Measurements from ENCODE around the gene CFAP61. TPM values are rescaled to one million over a fixed set of nuclear protein-coding genes. Genes with fewer than 3 reads are reported as not detected.

Gene CFAP61
- total and polyA plus RNA-seq, 2 donors = 0.23 to 0.24 TPM

DNA sequence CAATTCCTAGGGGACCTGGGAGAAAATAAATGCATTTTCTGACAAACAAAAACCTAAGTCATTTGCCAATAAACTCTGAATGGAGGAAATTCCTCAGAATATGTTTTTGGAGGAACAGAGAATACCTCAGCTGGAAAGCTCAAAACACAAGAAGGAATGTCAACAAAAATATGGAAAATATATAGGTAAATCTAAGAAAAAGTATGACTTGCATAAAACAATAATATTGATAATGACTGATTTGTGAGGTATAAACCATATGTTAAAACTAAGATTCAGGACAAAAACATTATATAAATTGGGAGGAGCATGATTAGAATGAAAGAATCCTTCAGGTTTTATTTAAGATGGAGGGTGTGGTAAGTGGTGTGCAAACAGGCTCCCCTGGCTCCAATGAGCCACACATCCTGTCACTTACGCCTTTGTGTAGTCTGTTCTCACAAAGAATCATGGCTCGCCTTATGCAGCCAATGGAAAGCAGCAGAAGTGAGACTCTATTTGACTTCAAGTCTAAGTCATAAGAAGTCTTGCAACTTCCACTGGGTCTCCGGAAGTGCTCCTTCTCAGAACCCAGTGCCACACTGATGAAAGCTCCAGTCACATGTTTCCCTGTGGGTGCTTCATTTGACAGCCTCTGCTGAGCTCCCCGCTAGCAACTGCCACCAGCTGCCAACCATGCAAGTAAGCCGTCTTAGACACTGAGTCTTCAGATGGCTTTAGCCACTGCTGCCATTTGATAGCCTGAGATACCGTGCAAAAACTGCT lies 8.1 kb downstream of the CFAP61 start:
- H3K4me3 ChIP-seq (ENCODE audit: low read length in 2 of 2) = no peak overlapping the region
- no peaks in the 10 kb centered on the region for H3K27me3 ChIP-seq (ENCODE audit: control insufficient read depth in 2 of 2, insufficient read depth in 1 of 2, low read length in 1 of 2)
- H3K36me3 ChIP-seq (ENCODE audit: control insufficient read depth in 2 of 2, insufficient read depth in 2 of 2, low read length in 1 of 2) = no peaks in the 10 kb centered on the region
- H3K9me3 ChIP-seq (ENCODE audit: control insufficient read depth in 2 of 2, insufficient read depth in 1 of 2, low read length in 1 of 2) = no peaks in the 10 kb centered on the region
- H3K27ac ChIP-seq (ENCODE audit: low read depth in 1 of 2, low read length in 1 of 2) = no peak overlapping the region
- no peaks in the 10 kb centered on the region for H3K4me1 ChIP-seq (ENCODE audit: control insufficient read depth in 2 of 2, insufficient read depth in 2 of 2, low read length in 2 of 2)
- DNase-seq (ENCODE audit: low read depth in 6 of 9, low spot score in 9 of 9) = peak in 1 of 9 donors; percentile 21
- 92% methylated on average over 6 of the region's 6 CpGs for WGBS

DNA sequence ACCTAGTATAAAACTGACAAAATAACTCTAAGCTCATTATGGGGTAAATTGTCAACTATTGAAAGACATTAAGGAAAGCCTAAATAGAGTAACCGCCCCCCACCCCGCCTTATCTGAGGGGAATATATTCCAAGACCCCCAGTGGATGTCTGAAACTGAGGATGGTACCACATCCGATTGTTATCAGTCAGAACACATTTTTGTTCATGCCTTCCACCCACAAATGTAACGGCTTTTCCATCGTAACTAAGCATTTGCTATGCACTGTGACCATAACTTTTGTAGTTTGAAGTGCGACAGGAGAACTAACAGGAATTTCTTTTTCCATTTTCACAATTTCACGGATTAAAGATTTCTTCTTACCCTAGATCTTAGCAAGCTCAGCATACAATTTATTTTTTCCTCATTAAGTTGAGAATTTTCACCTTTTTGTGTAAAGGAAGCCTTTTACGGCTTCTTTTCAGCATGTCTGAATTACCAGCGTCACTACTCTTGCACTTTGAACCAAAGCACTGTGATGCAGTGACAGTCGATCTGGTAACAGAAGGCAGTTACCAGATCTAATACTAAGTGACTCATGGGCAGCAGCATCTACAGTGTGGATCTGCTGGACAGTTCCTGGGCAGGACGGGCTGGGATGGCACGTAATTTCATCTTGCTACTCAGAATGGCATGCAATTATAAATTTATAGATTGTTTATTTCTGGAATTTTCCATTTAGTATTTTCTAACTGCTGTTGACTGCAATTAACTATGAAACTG lies 11.8 kb downstream of the CFAP61 start:
- Histone ChIP-seq H3K9me3 (ENCODE audit: control insufficient read depth in 2 of 2, insufficient read depth in 1 of 2, low read length in 1 of 2) (no peaks in the 10 kb centered on the region), H3K36me3 (ENCODE audit: control insufficient read depth in 2 of 2, insufficient read depth in 2 of 2, low read length in 1 of 2) (no peaks in the 10 kb centered on the region), H3K27ac (ENCODE audit: low read depth in 1 of 2, low read length in 1 of 2) (no peak overlapping the region), H3K4me3 (ENCODE audit: low read length in 2 of 2) (no peak overlapping the region), H3K4me1 (ENCODE audit: control insufficient read depth in 2 of 2, insufficient read depth in 2 of 2, low read length in 2 of 2) (no peaks in the 10 kb centered on the region), H3K27me3 (ENCODE audit: control insufficient read depth in 2 of 2, insufficient read depth in 1 of 2, low read length in 1 of 2) (no peaks in the 10 kb centered on the region)
- WGBS = 68% methylated on average over 12 of the region's 12 CpGs
- DNase-seq (ENCODE audit: low read depth in 6 of 9, low spot score in 9 of 9) = no peak

DNA sequence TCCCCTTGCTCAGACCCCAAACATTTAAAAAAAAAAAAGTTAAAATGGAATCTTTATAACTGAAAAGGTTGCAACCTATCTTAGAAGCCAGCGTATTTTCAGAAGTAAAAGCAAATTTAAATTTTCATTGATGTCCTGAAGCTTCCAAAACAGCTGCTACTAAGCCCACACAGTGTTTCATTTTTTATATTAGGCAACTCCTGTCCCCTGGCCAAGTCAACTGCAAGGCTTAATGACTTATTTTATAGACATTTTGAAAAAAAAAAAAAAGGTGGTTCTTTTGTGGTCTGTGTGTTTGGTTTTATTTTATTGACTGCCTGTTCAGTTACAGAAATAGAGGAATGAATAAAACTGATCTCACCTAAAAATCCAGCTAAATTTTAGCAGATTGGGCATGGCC lies 13.0 kb downstream of the CFAP61 start:
- Histone ChIP-seq H3K27me3 (ENCODE audit: control insufficient read depth in 2 of 2, insufficient read depth in 1 of 2, low read length in 1 of 2) (no peaks in the 10 kb centered on the region), H3K4me1 (ENCODE audit: control insufficient read depth in 2 of 2, insufficient read depth in 2 of 2, low read length in 2 of 2) (no peaks in the 10 kb centered on the region), H3K27ac (ENCODE audit: low read depth in 1 of 2, low read length in 1 of 2) (no peak overlapping the region), H3K4me3 (ENCODE audit: low read length in 2 of 2) (no peak overlapping the region), H3K9me3 (ENCODE audit: control insufficient read depth in 2 of 2, insufficient read depth in 1 of 2, low read length in 1 of 2) (no peaks in the 10 kb centered on the region), H3K36me3 (ENCODE audit: control insufficient read depth in 2 of 2, insufficient read depth in 2 of 2, low read length in 1 of 2) (no peaks in the 10 kb centered on the region)
- no peak for DNase-seq (ENCODE audit: low read depth in 6 of 9, low spot score in 9 of 9)
- 86% methylated on average over 1 of the region's 1 CpG for WGBS

DNA sequence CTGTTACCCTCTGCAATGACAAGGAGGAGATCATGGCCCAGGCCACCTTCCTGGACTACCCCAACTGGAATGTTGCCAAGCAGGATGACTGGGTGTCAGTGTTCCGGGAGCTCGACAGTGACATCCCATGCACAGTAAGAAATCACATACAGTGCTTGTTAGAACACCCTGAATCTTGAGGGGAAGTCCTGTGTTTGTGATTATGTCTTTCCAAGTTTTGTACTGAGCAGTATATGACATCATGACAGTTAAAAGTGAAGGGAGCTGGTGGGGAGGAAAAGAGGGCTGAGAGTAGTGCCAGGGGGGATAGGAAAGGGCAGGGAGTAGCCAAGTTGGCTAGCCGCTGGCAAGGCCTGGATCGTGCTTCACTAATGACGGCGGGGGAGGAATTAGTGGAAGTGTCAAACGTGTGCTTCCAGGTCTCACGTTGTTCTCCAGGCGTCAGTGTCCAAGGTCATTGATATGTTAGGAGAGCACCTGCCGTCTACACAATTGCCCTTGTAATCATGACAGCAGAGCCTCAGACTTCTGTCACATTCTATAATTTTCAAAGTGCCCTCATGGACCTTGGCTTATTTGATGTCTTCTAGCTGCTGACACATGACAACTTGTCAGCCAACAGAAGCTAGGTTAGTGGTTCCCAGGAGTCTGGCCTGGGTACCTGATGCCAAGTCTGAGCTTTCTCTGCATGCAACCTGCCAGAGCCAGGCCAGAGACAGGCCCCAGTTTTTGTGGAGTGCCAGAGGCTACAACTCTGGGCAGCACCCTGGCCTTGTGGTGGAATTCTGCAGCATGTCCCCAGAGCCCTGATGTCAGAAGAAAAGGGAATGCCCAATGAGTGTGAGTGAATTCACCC lies 18.8 kb downstream of the CFAP61 start:
- Histone ChIP-seq H3K36me3 (ENCODE audit: control insufficient read depth in 2 of 2, insufficient read depth in 2 of 2, low read length in 1 of 2) (no peaks in the 10 kb centered on the region), H3K9me3 (ENCODE audit: control insufficient read depth in 2 of 2, insufficient read depth in 1 of 2, low read length in 1 of 2) (no peaks in the 10 kb centered on the region), H3K4me3 (ENCODE audit: low read length in 2 of 2) (no peak overlapping the region), H3K4me1 (ENCODE audit: control insufficient read depth in 2 of 2, insufficient read depth in 2 of 2, low read length in 2 of 2) (no peaks in the 10 kb centered on the region), H3K27ac (ENCODE audit: low read depth in 1 of 2, low read length in 1 of 2) (no peak overlapping the region), H3K27me3 (ENCODE audit: control insufficient read depth in 2 of 2, insufficient read depth in 1 of 2, low read length in 1 of 2) (no peaks in the 10 kb centered on the region)
- 79% methylated on average over 10 of the region's 10 CpGs for WGBS
- DNase-seq (ENCODE audit: low read depth in 6 of 9, low spot score in 9 of 9) = no peak

DNA sequence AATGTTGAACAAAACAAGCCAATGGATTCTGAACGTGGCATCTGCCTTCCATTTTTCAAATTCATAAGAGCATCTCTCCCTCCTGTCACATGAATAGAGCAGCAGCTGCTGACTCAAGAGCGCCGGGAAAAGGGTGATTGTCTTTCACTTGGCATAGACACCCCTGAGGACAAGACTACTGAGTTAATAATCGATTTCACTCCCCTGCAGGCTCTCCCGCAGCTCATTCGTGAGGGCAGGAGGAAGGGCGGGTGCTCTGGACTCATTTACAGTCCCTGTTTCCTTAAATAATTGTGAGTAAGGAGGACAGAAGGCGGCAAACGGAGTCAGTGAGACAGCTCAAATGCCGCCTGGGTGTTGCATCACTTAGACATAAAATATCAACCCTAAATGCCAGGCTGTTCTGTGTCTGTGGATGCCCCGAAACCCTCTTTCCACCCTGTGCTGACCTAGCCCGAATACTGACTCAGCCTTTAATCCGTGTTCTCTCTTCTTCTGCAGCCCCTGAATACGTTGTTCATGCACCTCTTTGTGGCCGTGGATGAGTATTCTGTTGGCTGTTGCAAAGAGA lies 21.6 kb downstream of the CFAP61 start:
- no peaks in the 10 kb centered on the region for H3K36me3 ChIP-seq (ENCODE audit: control insufficient read depth in 2 of 2, insufficient read depth in 2 of 2, low read length in 1 of 2)
- WGBS = 91% methylated on average over 15 of the region's 15 CpGs
- H3K27ac ChIP-seq (ENCODE audit: low read depth in 1 of 2, low read length in 1 of 2) = no peak overlapping the region
- no peaks in the 10 kb centered on the region for H3K9me3 ChIP-seq (ENCODE audit: control insufficient read depth in 2 of 2, insufficient read depth in 1 of 2, low read length in 1 of 2)
- no peaks in the 10 kb centered on the region for H3K4me1 ChIP-seq (ENCODE audit: control insufficient read depth in 2 of 2, insufficient read depth in 2 of 2, low read length in 2 of 2)
- H3K4me3 ChIP-seq (ENCODE audit: low read length in 2 of 2) = no peak overlapping the region
- DNase-seq (ENCODE audit: low read depth in 6 of 9, low spot score in 9 of 9) = no peak
- no peaks in the 10 kb centered on the region for H3K27me3 ChIP-seq (ENCODE audit: control insufficient read depth in 2 of 2, insufficient read depth in 1 of 2, low read length in 1 of 2)

DNA sequence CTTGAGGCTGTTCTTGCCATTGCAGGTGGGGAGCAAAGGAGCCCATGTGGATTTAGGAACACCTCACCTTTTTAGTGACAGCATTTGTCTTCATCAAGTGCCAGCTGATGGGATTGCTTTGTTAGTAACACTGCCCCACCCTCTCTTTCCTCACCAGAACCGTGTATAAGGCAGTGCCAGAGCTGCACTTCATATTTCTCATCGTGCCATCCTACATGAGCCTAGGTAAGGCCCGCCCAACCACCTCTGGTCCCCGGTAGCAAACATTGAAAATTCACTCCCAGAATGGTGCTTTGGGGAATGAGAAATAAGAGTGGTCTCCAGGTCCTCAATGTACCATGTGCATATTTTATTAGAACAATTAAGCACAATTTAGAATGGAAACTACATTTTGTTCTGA lies 22.7 kb downstream of the CFAP61 start:
- Histone ChIP-seq H3K4me3 (ENCODE audit: low read length in 2 of 2) (no peak overlapping the region), H3K27ac (ENCODE audit: low read depth in 1 of 2, low read length in 1 of 2) (no peak overlapping the region), H3K36me3 (ENCODE audit: control insufficient read depth in 2 of 2, insufficient read depth in 2 of 2, low read length in 1 of 2) (no peaks in the 10 kb centered on the region), H3K4me1 (ENCODE audit: control insufficient read depth in 2 of 2, insufficient read depth in 2 of 2, low read length in 2 of 2) (no peaks in the 10 kb centered on the region), H3K27me3 (ENCODE audit: control insufficient read depth in 2 of 2, insufficient read depth in 1 of 2, low read length in 1 of 2) (no peaks in the 10 kb centered on the region), H3K9me3 (ENCODE audit: control insufficient read depth in 2 of 2, insufficient read depth in 1 of 2, low read length in 1 of 2) (no peaks in the 10 kb centered on the region)
- no peak for DNase-seq (ENCODE audit: low read depth in 6 of 9, low spot score in 9 of 9)
- 91% methylated on average over 4 of the region's 4 CpGs for WGBS

DNA sequence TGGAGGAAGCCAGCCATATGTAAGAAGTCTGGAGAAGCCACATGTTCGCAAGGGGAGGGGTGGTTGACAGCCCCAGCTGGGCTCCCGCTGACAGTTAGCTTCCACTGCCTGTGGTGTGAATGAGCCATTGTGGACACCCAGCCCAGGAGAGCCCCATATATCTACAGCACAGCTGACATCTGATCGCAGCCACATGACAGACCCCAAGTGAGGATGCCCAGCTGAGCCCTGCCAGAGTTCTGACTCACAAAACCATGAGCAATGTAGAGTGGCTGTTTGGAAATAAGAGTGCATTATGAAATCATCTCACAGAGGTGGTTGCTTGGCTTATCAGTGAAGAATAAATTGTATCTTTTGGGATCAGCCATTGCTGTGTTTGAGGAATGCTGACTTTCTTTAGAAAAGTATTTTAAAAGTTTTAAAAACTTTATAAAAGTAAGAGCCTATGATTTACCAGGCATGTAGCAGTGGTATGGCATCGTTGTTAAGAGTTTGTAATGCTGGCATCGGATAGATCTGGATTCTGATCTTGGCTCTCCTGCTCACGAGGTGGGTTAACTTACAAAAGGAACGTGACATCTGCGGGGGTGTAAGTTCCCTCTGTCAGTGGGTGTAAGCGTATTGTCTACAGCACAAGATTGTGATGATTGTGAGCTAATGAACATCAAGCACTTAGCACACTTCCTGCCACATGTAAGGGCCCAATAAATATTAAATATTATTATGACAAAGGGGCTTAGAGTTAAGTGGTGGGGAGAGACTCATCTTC lies 24.1 kb downstream of the CFAP61 start:
- Histone ChIP-seq H3K27me3 (ENCODE audit: control insufficient read depth in 2 of 2, insufficient read depth in 1 of 2, low read length in 1 of 2) (no peaks in the 10 kb centered on the region), H3K4me1 (ENCODE audit: control insufficient read depth in 2 of 2, insufficient read depth in 2 of 2, low read length in 2 of 2) (no peaks in the 10 kb centered on the region), H3K4me3 (ENCODE audit: low read length in 2 of 2) (no peak overlapping the region), H3K27ac (ENCODE audit: low read depth in 1 of 2, low read length in 1 of 2) (no peak overlapping the region), H3K9me3 (ENCODE audit: control insufficient read depth in 2 of 2, insufficient read depth in 1 of 2, low read length in 1 of 2) (no peaks in the 10 kb centered on the region), H3K36me3 (ENCODE audit: control insufficient read depth in 2 of 2, insufficient read depth in 2 of 2, low read length in 1 of 2) (no peaks in the 10 kb centered on the region)
- no peak for DNase-seq (ENCODE audit: low read depth in 6 of 9, low spot score in 9 of 9)
- 90% methylated on average over 9 of the region's 9 CpGs for WGBS

DNA sequence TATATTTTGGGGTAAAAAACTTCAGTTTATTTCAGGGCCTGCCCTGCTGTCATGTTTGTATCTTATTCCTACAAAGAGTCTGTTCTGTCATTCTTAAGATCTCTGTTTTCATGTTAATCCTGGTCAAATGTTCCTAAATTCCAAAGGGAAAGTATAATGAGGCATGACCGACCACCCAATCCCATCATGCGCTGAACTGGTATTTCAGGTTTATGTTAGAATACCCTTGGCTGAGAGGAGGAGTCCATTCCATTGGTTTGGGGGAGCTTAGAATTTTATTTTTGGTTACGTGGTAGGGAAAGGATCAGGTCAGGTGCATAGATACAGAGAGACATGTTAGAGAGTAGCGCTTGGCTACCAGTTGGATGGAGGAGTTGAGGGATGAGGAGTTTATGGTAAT lies 25.7 kb downstream of the CFAP61 start:
- no peaks in the 10 kb centered on the region for H3K4me1 ChIP-seq (ENCODE audit: control insufficient read depth in 2 of 2, insufficient read depth in 2 of 2, low read length in 2 of 2)
- 95% methylated on average over 4 of the region's 4 CpGs for WGBS

More for the DNA sequence above, 25.7 kb downstream of the CFAP61 start:
- no peaks in the 10 kb centered on the region for H3K27me3 ChIP-seq (ENCODE audit: control insufficient read depth in 2 of 2, insufficient read depth in 1 of 2, low read length in 1 of 2)
- H3K4me3 ChIP-seq (ENCODE audit: low read length in 2 of 2) = no peak overlapping the region
- H3K27ac ChIP-seq (ENCODE audit: low read depth in 1 of 2, low read length in 1 of 2) = no peak overlapping the region
- H3K9me3 ChIP-seq (ENCODE audit: control insufficient read depth in 2 of 2, insufficient read depth in 1 of 2, low read length in 1 of 2) = no peaks in the 10 kb centered on the region
- H3K36me3 ChIP-seq (ENCODE audit: control insufficient read depth in 2 of 2, insufficient read depth in 2 of 2, low read length in 1 of 2) = no peaks in the 10 kb centered on the region
- DNase-seq (ENCODE audit: low read depth in 6 of 9, low spot score in 9 of 9) = no peak
